ENCODE results near the gene PSMB7. TPM values are rescaled to one million over a fixed set of nuclear protein-coding genes. Genes with fewer than 3 reads are reported as not detected.
"Not testable (repeated sequence)": the region's sequence is repeated elsewhere in the genome, so short reads cannot be mapped to it uniquely, and the experiment has no call there.

The PSMB7 gene
- total RNA-seq, 1 experiment from 2014 or later = 447 TPM

DNA sequence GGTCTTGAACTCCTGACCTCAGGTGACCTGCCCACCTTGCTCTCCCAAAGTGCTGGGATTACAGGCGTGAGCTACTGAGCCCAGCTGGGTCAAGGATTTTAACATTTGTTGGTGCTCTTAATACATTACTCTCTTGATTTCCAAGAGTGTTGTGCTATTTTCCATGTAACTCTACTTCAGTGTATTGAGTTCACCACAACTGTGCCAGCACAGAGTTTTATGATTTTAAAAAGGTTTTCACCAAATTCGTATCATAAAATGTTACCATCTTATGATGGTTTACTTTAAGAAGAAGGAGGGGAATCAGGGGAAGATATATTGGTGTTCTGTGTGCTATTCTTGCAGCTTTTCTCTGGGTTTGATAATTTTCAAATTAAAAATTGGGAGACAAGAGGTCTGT lies 28.4 kb upstream of the PSMB7 start:
- no peak for DNase-seq (ENCODE audit: low spot score)

- DNase-seq (ENCODE audit: low spot score) = no peak
Observed at GRCh38 chr9:124442826-124443225, 27.6 kb upstream of the PSMB7 start.

- no peak for DNase-seq (ENCODE audit: low spot score)
Observed at GRCh38 chr9:124442379-124442778, 27.1 kb upstream of the PSMB7 start.

DNA sequence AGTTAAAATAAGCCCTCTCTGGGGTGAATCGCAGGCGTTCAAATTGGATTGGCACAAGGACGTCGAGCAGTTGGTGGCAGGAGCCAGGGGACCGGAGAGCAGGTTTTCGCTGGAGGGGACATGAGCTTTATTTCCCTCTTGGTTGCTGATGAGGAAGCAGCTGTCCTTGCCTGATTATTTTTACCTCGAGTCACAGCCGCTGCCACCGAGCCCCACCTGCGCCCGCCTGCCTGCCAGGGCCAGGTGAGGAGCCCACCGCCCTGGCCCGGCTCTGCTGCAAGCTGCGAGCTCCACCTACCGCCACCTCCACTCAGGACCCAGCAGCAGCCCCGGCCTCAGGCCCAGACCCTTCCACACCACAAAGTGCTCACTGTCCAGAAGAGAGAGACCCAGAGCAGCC lies 26.0 kb upstream of the PSMB7 start:
- no peak for DNase-seq (ENCODE audit: low spot score)

DNA sequence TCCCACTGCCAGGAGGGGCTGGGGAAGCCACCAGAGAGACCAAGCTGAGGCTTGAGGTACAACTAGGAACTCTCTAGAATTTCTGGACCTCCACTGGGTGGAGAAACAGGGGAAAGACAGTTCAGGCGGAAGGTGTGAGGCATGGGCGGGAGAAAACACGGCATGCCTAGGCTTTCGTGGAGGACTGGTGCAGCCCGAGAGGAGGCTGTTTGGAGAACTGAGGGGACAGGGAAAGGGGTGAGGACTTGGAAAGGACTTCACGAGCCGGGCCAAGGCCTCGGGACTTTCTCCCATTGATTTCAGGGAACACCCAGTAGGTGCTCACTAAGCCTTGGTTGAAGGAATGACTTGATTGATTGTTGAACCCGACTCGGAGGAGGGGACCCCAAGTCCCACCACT lies 25.5 kb upstream of the PSMB7 start:
- no peak for DNase-seq (ENCODE audit: low spot score)

DNA sequence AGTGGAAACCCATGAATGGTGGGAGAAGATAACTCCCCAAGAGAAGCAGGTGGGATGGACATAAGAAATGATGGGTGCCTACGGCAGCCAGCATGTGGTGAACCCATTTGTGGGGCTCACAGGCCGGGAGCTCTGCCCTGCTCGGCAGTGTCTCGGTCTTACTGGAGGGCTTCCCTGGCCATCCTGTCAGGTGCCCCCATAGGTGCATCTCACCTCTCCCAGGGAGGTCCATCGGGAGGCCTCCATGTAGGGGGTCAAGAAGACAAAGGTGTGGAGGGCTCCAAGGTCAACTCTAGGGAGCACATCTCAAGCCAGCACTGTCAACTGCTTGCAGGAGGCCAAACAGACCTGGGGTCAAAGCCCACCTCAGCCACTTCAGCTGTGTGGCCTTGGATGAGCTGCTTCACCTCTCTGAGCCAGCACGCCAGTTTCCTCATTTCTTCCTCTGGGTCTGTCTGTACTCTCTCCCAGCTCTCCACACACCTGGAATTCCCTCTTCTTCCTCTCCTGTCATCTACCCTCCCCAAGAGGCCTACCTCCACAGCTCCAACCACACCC lies 24.5 kb upstream of the PSMB7 start:
- DNase-seq (ENCODE audit: low spot score) = no peak

- DNase-seq (ENCODE audit: low spot score) = no peak
Observed at GRCh38 chr9:124439086-124439485, 23.8 kb upstream of the PSMB7 start.

DNA sequence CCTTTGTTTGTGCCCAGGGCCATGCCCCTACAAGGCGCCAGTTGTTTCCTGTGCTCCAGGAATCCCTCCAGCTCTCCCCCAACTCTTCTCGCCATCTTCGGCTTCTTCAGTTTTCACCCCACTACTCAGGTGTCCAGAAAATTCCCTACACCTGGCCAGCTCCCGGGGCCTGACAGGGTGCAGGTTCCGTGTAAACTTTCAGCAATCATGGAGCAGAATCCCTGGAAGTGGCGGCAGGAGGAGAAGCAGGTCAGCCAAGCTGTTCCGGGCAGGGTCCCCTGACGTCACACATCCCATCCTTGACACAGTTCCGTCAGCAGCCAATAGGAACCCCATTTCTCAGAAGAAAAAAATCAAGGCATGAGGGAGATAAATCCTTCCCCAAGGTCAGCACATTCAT lies 22.8 kb upstream of the PSMB7 start:
- no peak for DNase-seq (ENCODE audit: low spot score)

DNA sequence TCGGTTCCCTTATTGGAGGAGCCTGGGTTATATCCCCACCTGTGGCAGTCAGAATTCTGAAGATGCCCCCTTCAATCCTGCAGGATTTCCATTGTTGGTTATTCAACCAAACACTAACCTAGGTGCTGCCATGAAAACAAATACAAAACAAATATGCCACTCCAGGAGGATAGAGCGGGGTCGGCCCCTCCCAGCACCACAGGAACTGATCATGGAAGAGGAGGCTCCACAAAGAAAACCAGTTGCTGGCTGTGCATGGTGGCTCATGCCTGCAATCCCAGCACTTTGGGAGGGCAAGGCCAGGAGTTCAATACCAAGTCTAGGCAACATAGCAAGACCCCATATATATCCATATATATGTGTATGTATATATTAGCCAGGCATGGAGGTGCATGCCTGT lies 21.8 kb upstream of the PSMB7 start:
- DNase-seq (ENCODE audit: low spot score) = no peak

- DNase-seq (ENCODE audit: low spot score) = no peak
Observed at GRCh38 chr9:124436320-124436719, 21.1 kb upstream of the PSMB7 start.

DNA sequence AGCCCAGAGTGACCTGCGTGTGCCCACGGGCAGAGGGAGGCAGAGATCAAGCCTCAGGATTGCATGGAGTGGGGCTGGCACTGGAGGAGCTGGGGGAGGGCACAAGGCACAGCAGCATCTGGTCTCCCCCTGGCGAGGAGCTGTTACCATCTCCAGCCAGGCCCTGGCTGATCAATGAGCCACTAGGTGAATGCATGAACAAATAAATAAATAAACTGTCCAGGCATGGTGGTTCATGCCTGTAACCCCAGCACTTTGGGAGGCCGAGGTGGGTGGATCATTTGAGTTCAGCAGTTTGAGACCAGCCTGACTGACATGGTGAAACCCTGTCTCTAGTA lies 14.3 kb upstream of the PSMB7 start:
- no peak for DNase-seq (ENCODE audit: low spot score)

DNA sequence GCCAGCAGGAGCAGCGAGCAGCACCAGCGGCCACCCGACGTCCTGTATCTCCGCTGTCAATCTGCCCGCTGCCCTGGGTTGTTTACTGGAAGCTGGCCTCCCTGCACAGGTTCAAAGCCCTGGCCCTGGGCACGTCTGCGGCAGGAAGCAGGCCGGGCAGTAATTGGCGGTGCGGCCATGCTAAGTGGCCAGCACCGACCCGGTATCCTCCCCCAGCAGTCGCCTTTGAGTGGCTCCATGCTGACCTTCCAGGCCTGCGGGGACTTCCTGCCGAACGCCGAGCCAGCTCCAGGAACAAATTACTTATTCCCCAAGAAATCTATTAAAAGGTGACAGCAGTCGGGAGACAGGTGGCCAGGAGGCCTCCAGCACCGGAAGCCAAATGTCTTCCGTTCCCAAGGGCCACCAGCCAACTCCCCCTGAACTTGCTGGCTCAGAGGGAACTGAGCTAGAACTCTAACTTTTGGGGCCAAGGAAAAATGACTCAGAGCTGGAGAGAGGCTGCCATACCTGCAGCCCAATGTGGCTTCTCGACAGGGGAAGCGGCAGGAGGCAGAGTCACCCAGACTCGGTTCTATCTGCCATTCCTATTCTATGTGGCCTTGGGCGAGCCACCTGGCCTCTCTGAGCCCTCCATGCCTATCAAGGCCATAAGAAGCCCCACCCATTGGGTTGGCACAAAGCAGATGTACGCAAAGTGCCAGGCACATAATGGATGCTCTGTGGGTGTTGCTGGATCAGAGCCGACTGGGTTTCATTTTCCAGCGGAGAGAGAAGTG lies 13.7 kb upstream of the PSMB7 start:
- DNase-seq (ENCODE audit: low spot score) = no peak

DNA sequence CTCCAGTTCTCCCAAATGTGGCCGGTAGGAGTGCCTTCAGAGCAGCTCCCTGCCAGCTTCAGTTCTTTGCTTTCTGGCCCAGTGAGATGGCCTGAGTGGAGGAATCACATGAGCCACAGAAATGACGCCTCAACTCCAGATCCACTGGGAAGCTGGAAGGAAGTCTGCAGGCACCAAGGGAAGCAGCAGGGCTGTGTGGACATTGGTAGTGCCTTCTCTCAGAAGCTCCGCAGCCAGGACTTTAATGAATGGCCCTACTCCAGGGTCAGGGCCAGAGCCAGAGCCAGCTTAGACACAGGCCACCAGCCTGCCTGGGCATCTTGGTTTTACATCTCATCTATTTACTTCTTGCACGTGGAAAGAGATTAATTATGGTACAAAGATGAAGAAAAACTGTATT lies 12.0 kb upstream of the PSMB7 start:
- DNase-seq (ENCODE audit: low spot score) = no peak

DNA sequence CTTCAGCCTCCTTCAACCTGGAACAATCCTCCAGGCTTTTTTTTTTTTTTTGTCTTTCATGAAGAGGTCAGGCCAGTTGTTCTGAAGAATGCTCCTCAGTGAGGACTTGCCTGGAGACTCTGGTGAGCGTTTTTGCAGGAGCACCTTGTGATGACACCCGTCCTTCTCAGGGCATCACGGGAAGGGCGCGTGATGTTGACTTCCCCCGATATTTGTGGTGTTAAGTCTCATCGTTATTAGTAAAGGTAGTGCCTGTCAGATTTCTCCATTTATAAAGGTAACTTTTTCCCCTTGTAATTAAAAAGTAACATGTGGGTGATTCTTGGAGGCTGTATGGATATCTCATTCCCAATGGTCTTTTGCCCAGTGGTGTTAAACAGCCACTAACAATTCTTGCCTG lies 11.1 kb upstream of the PSMB7 start:
- no peak for DNase-seq (ENCODE audit: low spot score)

- not testable (repeated sequence) for DNase-seq (ENCODE audit: low spot score)
Observed at GRCh38 chr9:124425733-124426132, 10.5 kb upstream of the PSMB7 start.

GRCh38 chr9:124423591-124423990 lies 8.3 kb upstream of the PSMB7 start:
- DNase-seq (ENCODE audit: low spot score) = no peak

GRCh38 chr9:124423155-124423554 lies 7.9 kb upstream of the PSMB7 start:
- DNase-seq (ENCODE audit: low spot score) = no peak

DNA sequence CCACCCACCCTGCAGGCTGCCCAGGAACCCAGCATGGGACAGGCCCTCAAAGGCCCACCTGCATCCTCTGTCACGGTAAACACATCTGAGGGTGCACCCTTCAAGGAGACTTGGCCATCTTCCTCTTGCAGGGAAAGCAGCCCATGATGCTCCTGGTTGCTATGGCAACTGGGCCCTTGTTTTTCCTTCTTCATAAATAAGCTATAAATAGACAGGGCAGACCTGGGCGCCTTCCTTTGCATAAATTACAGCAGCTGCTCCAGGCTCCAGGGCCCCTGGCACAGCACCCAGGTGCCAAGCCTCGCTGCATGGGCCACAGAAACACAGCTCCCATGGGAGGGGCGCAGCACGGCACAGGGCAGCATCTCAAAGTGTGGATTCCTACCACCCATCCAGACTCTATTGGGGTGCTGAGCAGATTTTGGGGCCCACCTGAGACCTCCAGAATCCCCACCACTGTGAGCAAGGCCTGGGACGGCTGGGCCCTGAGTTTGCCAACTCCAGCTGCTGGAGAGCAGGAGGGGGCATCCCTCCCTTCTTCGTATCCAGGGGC lies 5.8 kb upstream of the PSMB7 start:
- DNase-seq (ENCODE audit: low spot score) = no peak

GRCh38 chr9:124419832-124420489 lies 4.7 kb upstream of the PSMB7 start:
- DNase-seq (ENCODE audit: low spot score) = no peak

- DNase-seq (ENCODE audit: low spot score) = no peak
Observed at GRCh38 chr9:124415852-124416484, 726 bp upstream of the PSMB7 start.

- no peak for DNase-seq (ENCODE audit: low spot score)
Observed at GRCh38 chr9:124414612-124415011, 630 bp downstream of the PSMB7 start.

- DNase-seq (ENCODE audit: low spot score) = no peak
Observed at GRCh38 chr9:124412228-124412575, 3.0 kb downstream of the PSMB7 start.
